Lower leg skin (tissue), 4 donors: ENCODE data around the gene RTRAF. TPM values are rescaled to one million over a fixed set of nuclear protein-coding genes. Genes with fewer than 3 reads are reported as not detected.

Experiments used
- DNase-seq, 2 donors: peaks; one replicate each; pipeline ENCODE4 v3.0.0-alpha.2; 2019; ENCODE audit warnings: low spot score in 2 of 2
- H3K4me3 ChIP-seq: fragments of 200-600 bp; sonication (generic); 2 replicates; pipeline ENCODE4 v1.5.1; 2017; ENCODE audit warnings: mild to moderate bottlenecking, low read depth; ENCODE audit not compliant: poor library complexity, severe bottlenecking
- CTCF ChIP-seq, 3 donors: fragments of 450-650 bp; IDR thresholded peaks; one replicate each; pipeline ENCODE4 v1.5.1; 2016; ENCODE audit warnings: antibody characterized with exemption in 3 of 3, mild to moderate bottlenecking in 3 of 3, moderate library complexity in 2 of 3
- POLR2A ChIP-seq, 2 donors: fragments of 450-650 bp; IDR thresholded peaks; one replicate each; pipeline ENCODE4 v1.6.1; 2016 to 2017; ENCODE audit warnings: antibody characterized with exemption in 2 of 2, mild to moderate bottlenecking in 1 of 2, moderate library complexity in 1 of 2
- WGBS, 2 donors: methylation state at CpG; one replicate each; pipeline ENCODE4 v1.1.5; 2018; 5-methylcytosine and 5-hydroxymethylcytosine counted together
- intact Hi-C: fragments of 100-400 bp; cut with DNase I; formaldehyde crosslinking; loops from one replicate; pipeline ENCODE4 v1.15.0; 2023; ENCODE audit warnings: low total_unique reads
- total RNA-seq, 4 donors: library from RNA; depleted of rRNA; stranded (reverse); fragments of >200 nt; gene quantifications; one replicate each; pipeline ENCODE4 v1.1.0, GENCODE V29; 2016

The RTRAF gene
- total RNA-seq, 4 donors from 2014 or later = 32.5 to 48.0 (median 40.6) TPM

DNA sequence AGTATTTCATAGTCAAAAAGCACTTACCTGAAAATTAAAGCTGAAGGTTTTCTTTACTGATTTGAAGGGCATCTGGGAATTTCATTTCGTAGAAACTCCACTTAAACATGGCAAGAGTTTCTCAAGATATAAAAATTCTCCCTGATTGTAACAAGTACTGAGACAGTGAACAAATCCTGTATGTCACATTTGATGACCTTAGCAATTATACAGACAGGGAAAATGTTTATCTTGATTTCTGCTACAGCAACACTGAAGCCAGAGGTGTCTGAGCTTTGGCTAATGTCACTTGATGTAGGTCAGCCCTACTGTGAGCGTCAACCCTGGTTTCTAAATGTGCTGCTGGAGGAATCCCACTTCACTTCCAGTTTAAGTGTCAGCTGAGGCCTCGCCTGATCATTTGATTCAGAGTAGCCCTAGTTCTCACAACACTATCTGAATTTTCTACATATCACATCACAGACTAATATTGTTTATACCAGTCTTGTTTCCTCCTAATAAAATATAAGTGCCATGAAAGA lies 20.9 kb downstream of the RTRAF start:
- intact Hi-C loops = no loop called here

GRCh38 chr14:52011523-52011922 lies 22.2 kb downstream of the RTRAF start:
- WGBS, 2 donors = 90 to 92% methylated on average over 9 of the region's 9 CpGs
- intact Hi-C loops = no loop called here
- no peak for DNase-seq
- no peak overlapping the region for H3K4me3 ChIP-seq
- TF ChIP-seq CTCF (IDR thresholded peaks at IDR 0.05) = no peak
- no peak for TF ChIP-seq POLR2A (IDR thresholded peaks at IDR 0.05)

More for the DNA sequence above, 20.9 kb downstream of the RTRAF start:
- DNase-seq = no peak
- no peak for TF ChIP-seq CTCF (IDR thresholded peaks at IDR 0.05)
- no peak for TF ChIP-seq POLR2A (IDR thresholded peaks at IDR 0.05)
- WGBS, 2 donors = 77 to 96% methylated on average over 3 of the region's 3 CpGs
- no peak overlapping the region for H3K4me3 ChIP-seq

GRCh38 chr14:52012635-52013034 lies 23.3 kb downstream of the RTRAF start:
- DNase-seq = no peak
- intact Hi-C loops = no loop called here
- no peak overlapping the region for H3K4me3 ChIP-seq
- TF ChIP-seq POLR2A (IDR thresholded peaks at IDR 0.05) = no peak
- TF ChIP-seq CTCF (IDR thresholded peaks at IDR 0.05) = no peak
- WGBS, 2 donors = 29 to 43% methylated on average over 4 of the region's 4 CpGs

- TF ChIP-seq CTCF (IDR thresholded peaks at IDR 0.05) (no peak), POLR2A (IDR thresholded peaks at IDR 0.05) (no peak)
- 61 to 70% methylated on average over 11 of the region's 11 CpGs for WGBS, 2 donors
- no peak for DNase-seq
- intact Hi-C loops = no loop called here
- no peak overlapping the region for H3K4me3 ChIP-seq
Measured at GRCh38 chr14:52013984-52014600, 24.7 kb downstream of the RTRAF start.

GRCh38 chr14:52014601-52015267 lies 25.4 kb downstream of the RTRAF start:
- 74 to 77% methylated on average over 13 to 15 of the region's 15 CpGs for WGBS, 2 donors
- intact Hi-C loops = no loop called here
- no peak for DNase-seq

GRCh38 chr14:52015411-52016030 lies 26.2 kb downstream of the RTRAF start:
- no peak for DNase-seq
- intact Hi-C loops = no loop called here
- 76 to 80% methylated on average over 8 of the region's 8 CpGs for WGBS, 2 donors

More at GRCh38 chr14:52014601-52015267, 25.4 kb downstream of the RTRAF start:
- H3K4me3 ChIP-seq = no peak overlapping the region
- TF ChIP-seq POLR2A (IDR thresholded peaks at IDR 0.05) = no peak

More at GRCh38 chr14:52015411-52016030, 26.2 kb downstream of the RTRAF start:
- no peak overlapping the region for H3K4me3 ChIP-seq
- TF ChIP-seq CTCF (IDR thresholded peaks at IDR 0.05) (no peak), POLR2A (IDR thresholded peaks at IDR 0.05) (no peak)
